Measurements from ENCODE around the gene CRAMP1.

DNA sequence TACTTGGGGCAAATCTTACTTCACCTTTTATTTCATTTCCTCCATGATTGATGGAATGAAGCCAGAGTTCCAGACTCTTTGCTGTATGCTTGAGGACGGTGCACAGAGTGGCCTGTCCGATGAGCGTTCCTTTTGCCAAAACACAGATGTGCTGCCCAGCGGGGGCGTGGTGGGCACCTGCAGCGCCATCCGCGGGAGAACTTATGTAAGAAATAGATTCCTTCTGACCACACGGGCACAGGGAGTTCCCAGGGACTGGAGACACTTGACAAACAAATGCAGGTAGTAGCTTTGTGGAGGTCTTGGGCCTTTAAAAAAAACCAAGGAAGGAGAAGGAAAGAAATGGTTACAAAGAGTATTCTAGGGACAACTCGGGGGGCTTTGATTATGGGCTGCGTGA, 30.6 kb downstream of the CRAMP1 start:
- TF ChIP-seq, protein P1, sequence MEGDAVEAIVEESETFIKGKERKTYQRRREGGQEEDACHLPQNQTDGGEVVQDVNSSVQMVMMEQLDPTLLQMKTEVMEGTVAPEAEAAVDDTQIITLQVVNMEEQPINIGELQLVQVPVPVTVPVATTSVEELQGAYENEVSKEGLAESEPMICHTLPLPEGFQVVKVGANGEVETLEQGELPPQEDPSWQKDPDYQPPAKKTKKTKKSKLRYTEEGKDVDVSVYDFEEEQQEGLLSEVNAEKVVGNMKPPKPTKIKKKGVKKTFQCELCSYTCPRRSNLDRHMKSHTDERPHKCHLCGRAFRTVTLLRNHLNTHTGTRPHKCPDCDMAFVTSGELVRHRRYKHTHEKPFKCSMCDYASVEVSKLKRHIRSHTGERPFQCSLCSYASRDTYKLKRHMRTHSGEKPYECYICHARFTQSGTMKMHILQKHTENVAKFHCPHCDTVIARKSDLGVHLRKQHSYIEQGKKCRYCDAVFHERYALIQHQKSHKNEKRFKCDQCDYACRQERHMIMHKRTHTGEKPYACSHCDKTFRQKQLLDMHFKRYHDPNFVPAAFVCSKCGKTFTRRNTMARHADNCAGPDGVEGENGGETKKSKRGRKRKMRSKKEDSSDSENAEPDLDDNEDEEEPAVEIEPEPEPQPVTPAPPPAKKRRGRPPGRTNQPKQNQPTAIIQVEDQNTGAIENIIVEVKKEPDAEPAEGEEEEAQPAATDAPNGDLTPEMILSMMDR (IDR thresholded peaks at IDR 0.05) = no peak
- no peak for TF ChIP-seq POLR2A (IDR thresholded peaks at IDR 0.05)

Data from tibial nerve (tissue), 3 donors.